GM18508 (cell line): ENCODE data around the gene FAM149B1.

ENCODE experiments used
- ATAC-seq: cut with Tn5 transposase; IDR thresholded peaks from one replicate; pipeline ENCODE4 v1.9.1; 2021; ENCODE audit warnings: moderate number of reproducible peaks; ENCODE audit not compliant: insufficient read depth, unreplicated experiment

FAM149B1 gene

GRCh38 chr10:73172867-73173266 lies 4.9 kb downstream of the FAM149B1 start:
- ATAC-seq, result no peak

- ATAC-seq, result no peak
Measured at GRCh38 chr10:73174148-73174925, 6.4 kb downstream of the FAM149B1 start.

GRCh38 chr10:73182568-73182967 lies 14.6 kb downstream of the FAM149B1 start:
- ATAC-seq, result no peak

- ATAC-seq, result no peak
Measured at GRCh38 chr10:73183667-73184281, 15.9 kb downstream of the FAM149B1 start.

- ATAC-seq, result no peak
Measured at GRCh38 chr10:73186266-73186665, 18.3 kb downstream of the FAM149B1 start.

GRCh38 chr10:73190188-73190587 lies 22.3 kb downstream of the FAM149B1 start:
- ATAC-seq, result no peak

GRCh38 chr10:73205081-73205480 lies 37.2 kb downstream of the FAM149B1 start:
- ATAC-seq, result no peak

GRCh38 chr10:73205890-73206289 lies 38.0 kb downstream of the FAM149B1 start:
- ATAC-seq, result no peak

GRCh38 chr10:73206385-73206784 lies 38.5 kb downstream of the FAM149B1 start:
- ATAC-seq, result no peak

GRCh38 chr10:73207883-73208282 lies 40.0 kb downstream of the FAM149B1 start:
- ATAC-seq, result no peak

- ATAC-seq, result no peak
Measured at GRCh38 chr10:73209705-73210104, 41.8 kb downstream of the FAM149B1 start.

- ATAC-seq, result no peak
Measured at GRCh38 chr10:73210395-73211105, 42.6 kb downstream of the FAM149B1 start.

GRCh38 chr10:73211106-73211811 lies 43.3 kb downstream of the FAM149B1 start:
- ATAC-seq, result no peak

- no peak for ATAC-seq
Measured at GRCh38 chr10:73215749-73216148, 47.8 kb downstream of the FAM149B1 start.

GRCh38 chr10:73217628-73218027 lies 49.7 kb downstream of the FAM149B1 start:
- ATAC-seq, result no peak

GRCh38 chr10:73218431-73219191 lies 50.7 kb downstream of the FAM149B1 start:
- no peak for ATAC-seq

GRCh38 chr10:73219384-73219783 lies 51.5 kb downstream of the FAM149B1 start:
- no peak for ATAC-seq

- no peak for ATAC-seq
Measured at GRCh38 chr10:73220989-73221388, 53.1 kb downstream of the FAM149B1 start.

GRCh38 chr10:73225518-73225917 lies 57.6 kb downstream of the FAM149B1 start:
- no peak for ATAC-seq

- ATAC-seq, result no peak
Measured at GRCh38 chr10:73226663-73227062, 58.7 kb downstream of the FAM149B1 start.
